ENCODE data around the gene FAM174C.

The FAM174C gene

DNA sequence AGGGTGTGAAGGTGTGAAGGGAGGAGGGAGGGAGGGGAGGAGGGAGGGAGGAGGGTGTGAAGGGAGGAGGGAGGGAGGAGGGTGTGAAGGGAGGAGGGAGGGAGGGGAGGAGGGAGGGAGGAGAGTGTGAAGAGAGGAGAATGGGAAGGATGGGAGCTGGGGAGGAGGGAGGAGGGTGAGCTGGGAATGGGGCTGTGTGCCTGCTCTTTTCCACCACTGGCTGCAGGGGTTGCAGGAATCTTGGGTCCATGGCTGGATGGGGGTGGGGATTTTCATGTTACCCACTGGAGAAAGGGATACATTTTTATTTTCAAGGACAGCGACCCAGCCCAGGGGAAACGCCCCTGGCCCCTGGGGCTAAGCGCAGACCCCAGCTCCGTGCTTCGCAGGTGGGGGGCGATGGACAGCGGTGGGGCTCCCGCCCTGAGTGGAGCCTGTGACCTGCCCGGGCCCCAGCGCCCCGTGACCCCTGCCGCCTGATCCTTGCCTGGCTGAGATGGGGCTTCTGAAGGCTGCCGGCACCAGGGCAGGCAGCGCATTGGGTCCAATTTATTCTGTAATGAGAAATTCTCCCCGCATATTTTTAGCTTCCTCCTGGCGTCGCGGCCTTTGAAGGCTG, 7.4 kb downstream of the FAM174C start:
- no peak for DNase-seq
- in situ Hi-C loops (cut with MboI; ENCODE audit: low pct_unique_long_range_greater_than_20kb, low sequenced_read_pairs) = no loop called here

DNA sequence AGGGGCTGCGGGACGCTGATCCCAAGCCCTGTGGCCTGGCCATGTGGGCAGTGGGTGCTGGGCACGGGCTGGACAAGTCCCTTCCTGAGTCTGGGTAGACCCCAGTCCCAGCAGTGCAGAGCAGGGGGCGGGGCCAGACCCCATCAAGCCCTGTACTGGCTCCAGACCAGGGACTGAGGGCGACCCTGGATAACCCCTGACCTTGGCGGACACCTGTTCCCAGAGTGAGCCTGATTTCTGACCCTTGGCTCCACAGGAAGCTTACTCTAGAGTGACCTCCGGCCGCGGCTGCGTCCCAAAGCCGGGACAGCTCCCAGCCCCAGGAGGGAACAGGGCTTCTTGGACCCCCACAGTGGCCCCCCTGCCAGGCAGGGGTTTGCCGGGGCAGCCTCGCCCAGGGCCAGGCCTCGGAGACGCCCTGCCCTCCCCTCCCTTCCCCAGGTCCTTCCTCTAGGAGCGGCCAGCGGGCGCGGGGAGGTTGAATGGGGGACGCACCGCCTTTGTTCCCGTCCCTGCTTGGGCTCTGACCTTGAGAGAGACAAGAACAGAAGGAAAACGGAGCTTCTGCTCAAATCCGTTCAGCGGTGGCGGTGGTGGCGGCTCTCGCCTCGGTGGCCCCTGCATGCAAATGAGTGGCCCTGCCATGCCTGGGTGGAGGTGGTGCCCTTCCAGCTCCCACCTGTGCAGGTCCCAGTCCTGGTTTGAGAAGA, 8.0 kb downstream of the FAM174C start:
- in situ Hi-C loops (cut with MboI; ENCODE audit: low pct_unique_long_range_greater_than_20kb, low sequenced_read_pairs) = no loop called here
- no peak for DNase-seq

- DNase-seq = no peak
- in situ Hi-C loops (cut with MboI; ENCODE audit: low pct_unique_long_range_greater_than_20kb, low sequenced_read_pairs) = no loop called here
Measured at GRCh38 chr19:1283917-1284292, 8.6 kb downstream of the FAM174C start.

DNA sequence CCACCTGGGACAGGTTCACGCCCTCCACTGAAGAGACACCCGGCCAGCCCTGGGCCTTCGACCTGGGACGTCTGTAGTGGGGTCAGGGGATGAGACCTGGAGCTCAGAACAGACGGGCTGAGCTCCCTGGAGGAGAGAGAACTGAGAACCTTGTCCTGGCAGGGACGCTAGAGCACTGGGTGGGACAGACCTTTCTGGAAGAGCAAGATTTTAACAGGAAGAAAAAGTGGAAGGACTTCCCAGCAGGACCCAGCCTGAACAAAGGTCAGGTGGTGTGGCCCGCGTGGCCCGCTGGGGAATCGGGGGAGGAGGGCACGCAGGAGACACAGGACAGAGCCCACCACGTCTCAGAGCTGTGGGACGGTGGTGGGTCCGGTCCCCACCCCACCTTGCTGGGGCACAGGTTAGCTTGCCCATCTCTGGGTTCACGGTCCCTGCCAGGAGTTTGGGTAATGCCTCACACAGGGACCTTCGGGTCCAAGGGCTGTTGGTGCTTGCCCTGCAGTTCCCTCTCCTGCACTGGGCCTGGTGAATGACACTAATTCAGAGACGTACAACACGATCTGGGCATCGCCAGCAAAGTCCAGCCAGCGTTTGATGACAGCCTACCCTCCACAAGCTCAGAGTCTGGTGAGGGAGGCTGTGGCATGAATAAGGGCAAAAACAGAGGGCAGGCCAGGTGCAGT, 9.1 kb downstream of the FAM174C start:
- DNase-seq = no peak
- in situ Hi-C loops (cut with MboI; ENCODE audit: low pct_unique_long_range_greater_than_20kb, low sequenced_read_pairs) = no loop called here

DNA sequence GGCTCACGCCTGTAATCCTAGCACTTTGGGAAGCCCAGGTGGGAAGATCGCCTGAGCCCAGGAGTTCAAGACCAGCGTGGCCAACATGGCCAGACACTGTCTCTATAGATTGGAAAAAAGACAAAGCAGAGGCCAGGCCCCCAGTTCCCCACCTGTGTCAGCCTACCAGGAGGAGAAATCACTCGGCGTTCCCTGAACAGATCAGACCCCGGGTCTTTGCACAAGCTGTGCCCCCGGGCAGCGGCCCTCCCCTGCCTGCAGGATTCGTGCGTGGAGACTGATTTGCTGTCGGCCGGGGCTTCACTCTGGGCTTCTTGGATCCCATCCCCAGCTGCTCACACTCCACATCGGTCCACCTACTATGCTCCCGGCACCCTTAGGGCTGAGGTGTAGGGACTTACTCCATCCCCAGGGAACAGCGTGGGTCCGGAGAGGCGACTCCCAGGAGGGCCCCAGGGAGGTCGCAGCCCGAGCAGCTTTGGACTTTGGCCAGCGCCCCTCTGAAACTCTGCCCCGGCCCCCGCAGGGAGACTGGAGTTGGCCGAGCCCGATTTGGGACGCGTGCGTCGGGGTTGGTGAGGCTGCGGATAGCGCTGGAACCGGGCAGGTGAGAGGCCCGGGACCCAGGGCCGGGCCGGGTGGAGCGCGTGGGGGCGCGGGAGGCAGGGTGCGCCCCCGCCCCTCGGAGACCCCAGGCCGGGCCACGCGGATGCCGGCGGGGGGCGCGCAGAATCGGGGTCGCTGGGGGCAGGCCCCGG, 9.8 kb downstream of the FAM174C start:
- in situ Hi-C loops (cut with MboI; ENCODE audit: low pct_unique_long_range_greater_than_20kb, low sequenced_read_pairs) = no loop called here

GRCh38 chr19:1285737-1286360, 10.5 kb downstream of the FAM174C start, which contains the start of gene EFNA2:
EFNA2 (plus strand) TSS chr19:1285873; CDS start chr19:1286169, 296 bp downstream.
- DNase-seq = no peak
- in situ Hi-C loops (cut with MboI; ENCODE audit: low pct_unique_long_range_greater_than_20kb, low sequenced_read_pairs) = no loop called here

More for the DNA sequence above, 9.8 kb downstream of the FAM174C start:
- no peak for DNase-seq

DNA sequence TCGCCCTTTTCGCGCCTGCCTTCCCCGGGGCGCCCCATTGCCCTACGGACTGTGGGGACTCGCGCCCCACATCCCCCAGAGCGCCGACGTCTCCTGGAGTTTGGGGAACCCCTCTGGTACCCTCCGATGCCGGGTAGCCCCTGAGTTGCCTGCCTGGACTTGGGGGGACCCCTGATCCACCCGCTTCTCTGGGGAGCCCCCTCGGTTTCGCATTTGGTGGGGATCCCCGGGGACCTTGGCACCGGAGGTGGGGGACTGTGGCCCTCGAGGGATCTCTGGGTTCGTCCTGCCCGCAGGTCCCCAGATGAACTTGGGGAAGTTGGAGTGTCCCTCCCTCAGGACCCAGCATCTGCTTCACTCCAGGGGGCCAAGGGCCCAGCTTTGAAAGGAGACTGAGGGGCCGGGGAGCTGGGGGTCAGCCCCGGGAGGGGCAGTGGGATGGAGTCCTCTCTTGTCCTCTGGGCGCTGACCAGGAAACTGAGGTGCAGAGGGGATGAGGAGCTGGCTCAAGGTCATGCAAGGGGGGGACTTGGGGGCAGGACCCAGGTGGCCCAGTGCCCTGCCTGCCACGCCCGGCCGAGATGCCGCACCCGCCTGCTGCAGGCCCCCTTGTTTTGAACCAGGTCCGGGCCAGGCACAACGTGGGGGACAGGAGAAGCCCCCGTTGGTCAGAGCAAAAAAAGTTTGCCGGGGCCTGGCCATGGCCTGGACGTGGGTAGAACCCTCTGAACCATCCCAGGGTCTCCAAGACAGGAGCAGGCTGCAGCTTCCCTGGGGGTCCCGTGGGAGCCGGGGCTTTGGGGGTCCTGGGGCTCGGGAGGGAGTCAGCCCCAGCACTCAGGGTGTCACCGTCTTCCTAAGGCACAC, 11.4 kb downstream of the FAM174C start:
- in situ Hi-C loops (cut with MboI; ENCODE audit: low pct_unique_long_range_greater_than_20kb, low sequenced_read_pairs) = no loop called here
- no peak for DNase-seq

DNA sequence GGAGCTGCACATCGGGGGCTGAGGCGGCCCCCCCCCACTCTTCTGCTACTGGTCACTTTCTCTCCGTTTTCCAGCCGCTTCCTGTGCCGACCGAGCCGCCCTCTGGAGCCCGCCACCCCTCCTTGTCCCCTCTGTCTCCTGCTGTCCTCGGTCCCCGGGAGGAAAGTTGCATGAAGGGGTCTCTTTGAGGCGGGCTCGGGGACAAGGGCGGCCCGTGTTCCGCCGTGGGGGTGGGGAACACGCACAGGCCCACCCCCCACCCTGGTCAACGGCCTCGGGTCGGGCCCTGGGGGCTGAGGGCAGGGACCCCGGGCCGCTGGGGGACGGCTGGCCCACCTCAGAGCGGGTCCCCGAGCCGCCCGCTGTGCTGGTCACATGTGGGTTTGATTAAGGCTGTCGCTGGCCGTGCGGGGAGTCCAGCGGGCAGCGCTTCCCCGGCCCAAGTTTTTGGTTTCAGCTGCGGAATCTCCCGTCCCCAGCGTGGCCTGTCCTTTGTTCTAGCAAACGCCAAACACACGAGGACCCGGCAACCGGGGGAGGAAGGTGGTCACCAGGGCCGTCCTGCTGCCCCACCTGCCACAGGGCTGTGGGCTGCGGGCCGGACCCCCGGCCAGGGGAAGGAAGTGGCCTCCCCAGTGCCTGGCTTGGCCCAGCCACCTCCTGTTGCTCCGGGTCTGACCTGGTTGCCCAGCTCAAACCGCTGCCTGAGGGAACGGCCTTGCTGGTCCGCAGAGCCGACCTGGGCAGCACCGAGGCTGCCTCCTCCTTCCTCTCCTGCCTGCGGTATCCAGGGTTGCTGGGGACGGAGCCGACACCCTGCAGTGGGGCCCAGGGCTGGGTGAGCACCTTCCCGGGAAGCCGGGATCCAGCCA, 12.3 kb downstream of the FAM174C start:
- in situ Hi-C loops (cut with MboI; ENCODE audit: low pct_unique_long_range_greater_than_20kb, low sequenced_read_pairs) = no loop called here
- DNase-seq = no peak

DNA sequence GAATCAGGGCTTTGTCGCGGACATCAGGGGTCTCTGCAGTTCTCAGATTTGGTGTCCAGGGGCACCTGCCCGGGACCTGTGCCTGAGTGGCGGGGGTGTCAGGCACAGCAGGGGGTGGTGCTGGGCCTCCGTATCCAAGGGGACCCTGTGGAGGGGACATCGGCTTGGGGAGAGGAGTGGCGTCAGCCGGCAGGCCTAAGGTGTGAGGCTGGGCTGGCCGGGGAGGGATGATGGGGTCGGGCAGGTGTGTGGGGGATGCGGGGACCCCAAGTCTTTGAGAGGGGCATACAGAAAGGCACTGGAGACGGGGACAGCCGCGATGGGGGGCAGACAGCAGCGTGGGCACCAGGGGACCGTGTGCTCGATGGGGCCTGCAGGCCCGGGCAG, 12.9 kb downstream of the FAM174C start:
- in situ Hi-C loops (cut with MboI; ENCODE audit: low pct_unique_long_range_greater_than_20kb, low sequenced_read_pairs) = no loop called here

DNA sequence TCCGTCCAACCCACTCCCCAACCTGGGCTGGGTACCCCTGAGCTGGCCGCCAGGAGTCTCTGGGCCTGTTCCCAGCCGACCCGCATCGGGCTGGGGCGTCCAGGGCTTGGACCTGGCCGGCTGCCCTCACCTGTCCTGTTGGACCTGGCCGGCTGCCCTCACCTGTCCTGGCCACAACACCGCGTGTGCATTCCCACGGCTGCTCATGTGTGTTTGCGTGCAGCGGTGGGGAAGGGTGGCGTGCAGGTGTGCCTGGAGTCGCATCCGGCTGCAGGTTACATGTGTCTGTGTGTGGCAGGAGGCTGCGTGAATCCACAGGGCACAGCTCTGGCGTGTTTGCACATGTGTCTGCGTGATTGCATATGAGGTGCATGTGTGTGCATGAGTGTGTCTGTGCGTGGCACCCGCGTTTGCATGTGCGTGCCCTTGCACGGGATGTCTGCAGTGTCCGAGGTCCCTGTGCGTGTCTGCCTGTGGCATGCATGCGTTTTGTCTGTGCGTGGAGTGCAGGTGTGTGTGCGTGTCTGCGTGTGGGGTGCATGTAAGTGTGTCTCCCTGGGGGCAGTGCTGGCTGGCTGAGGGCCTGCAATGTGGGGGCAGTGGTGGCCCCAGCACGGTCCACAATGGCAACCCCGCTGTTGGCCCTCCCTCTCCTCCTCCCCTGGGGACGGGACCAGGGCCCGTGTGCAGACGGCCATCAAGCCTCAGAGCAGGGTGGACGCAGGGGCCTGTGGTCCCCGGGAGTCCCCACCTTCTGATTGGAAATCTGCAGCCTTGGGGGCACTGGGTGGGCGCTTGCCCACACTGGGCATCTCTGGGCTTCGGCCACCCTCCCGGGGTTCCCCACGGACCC, 13.7 kb downstream of the FAM174C start:
- in situ Hi-C loops (cut with MboI; ENCODE audit: low pct_unique_long_range_greater_than_20kb, low sequenced_read_pairs) = no loop called here
- DNase-seq = no peak

More for the DNA sequence above, 12.9 kb downstream of the FAM174C start:
- DNase-seq = no peak

DNA sequence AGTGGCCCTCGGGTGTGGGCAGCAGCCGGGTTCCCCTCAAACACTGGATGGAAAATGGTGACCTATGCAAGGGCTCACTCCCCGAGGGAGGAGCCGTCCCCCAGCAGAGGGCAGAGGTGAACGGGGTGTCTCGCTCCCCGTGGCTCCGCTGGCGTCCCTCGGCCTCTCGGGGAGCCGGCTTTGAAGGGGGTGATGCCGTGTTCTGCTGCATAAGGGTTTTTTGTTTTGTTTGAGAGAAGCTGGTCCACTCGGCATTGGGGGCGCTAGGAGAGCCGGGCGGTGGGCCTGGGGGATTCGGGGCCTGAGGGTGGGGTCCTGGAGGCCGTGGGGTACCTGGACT, 14.3 kb downstream of the FAM174C start:
- in situ Hi-C loops (cut with MboI; ENCODE audit: low pct_unique_long_range_greater_than_20kb, low sequenced_read_pairs) = no loop called here
- no peak for DNase-seq

DNA sequence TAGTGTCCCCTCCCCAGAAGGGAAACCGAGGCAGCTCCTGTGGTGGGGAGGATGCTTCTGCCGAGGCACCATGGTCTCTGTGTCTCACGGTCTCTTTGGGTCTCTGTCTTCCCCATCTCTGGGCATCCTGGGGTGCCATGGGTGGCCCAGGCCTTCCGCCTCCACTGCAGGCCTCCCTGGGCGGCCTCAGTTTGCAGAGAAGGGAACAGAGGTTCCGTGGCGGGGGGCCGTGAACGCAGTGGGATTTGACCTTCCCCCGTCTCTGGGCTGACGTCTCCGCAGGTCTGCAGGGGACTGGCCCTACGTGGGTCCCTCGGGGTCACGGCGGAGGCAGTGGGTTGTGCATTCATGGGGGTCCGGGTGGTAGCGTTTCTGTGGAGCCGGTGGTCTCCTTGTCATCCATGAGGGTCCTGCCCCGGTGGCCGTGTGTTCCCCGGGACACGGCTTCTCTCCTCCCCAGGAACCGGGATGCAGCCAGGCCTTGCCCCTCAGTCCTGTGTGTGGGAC, 14.9 kb downstream of the FAM174C start:
- DNase-seq = no peak
- in situ Hi-C loops (cut with MboI; ENCODE audit: low pct_unique_long_range_greater_than_20kb, low sequenced_read_pairs) = no loop called here

DNA sequence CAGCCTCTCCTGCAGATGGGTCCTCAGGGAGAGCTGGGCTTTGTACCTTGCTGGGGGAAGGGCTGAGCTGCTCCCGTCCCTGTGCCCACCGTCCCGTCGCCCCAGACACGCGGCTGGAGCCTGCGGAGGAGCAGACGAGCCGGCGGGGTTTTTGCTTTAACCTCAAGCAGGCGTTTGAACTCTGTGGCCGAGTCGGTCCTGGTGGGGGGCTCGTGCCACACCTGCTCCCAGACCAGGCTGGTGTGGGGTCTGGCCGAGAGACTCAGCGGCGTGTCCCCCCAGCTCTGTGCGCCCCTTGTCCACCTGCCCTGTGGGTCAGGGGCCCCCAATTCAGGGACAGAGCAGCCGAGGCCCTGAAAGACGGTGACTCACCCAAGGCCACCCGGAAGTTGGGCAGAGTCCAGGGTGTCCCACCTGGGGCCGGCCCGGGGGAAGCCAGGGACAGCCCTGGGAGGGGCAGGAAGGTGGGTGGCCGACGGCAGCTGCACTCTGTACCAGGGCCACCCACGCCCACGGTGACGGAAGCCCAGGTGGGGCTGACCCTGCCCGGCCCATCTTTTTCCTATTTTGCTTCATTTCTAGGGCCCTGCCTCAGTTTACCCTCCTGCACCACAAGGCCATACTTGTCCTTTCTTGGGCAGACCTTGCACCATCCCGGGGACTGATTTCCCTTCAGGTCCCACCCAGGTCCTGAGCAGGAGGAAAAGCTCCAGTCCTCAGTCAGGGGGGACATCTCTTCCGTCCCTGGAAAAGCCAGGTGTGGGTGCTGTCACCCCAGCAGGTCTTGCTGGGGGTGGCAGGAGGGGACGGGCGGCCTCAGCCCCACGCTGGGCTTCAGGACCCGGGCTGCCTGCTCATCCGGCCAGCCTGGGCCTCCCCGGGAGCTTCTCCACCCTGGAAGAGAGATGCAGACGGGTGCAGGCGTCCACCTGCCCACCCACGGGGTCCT, 15.6 kb downstream of the FAM174C start:
- in situ Hi-C loops (cut with MboI; ENCODE audit: low pct_unique_long_range_greater_than_20kb, low sequenced_read_pairs) = no loop called here
- no peak for DNase-seq

GRCh38 chr19:1291761-1292418, 16.6 kb downstream of the FAM174C start:
- no peak for DNase-seq
- in situ Hi-C loops (cut with MboI; ENCODE audit: low pct_unique_long_range_greater_than_20kb, low sequenced_read_pairs) = no loop called here

Measured in KBM-7 (cell line).